Measurements from ENCODE around the gene LIG1.
"Not testable (repeated sequence)": the region's sequence is repeated elsewhere in the genome, so short reads cannot be mapped to it uniquely, and the experiment has no call there.

LIG1 gene

GRCh38 chr19:48120505-48120904 is 49.6 kb downstream of the LIG1 start:
- DNase-seq = no peak

GRCh38 chr19:48118131-48118517 is 52.0 kb downstream of the LIG1 start:
- no peak for DNase-seq

DNA sequence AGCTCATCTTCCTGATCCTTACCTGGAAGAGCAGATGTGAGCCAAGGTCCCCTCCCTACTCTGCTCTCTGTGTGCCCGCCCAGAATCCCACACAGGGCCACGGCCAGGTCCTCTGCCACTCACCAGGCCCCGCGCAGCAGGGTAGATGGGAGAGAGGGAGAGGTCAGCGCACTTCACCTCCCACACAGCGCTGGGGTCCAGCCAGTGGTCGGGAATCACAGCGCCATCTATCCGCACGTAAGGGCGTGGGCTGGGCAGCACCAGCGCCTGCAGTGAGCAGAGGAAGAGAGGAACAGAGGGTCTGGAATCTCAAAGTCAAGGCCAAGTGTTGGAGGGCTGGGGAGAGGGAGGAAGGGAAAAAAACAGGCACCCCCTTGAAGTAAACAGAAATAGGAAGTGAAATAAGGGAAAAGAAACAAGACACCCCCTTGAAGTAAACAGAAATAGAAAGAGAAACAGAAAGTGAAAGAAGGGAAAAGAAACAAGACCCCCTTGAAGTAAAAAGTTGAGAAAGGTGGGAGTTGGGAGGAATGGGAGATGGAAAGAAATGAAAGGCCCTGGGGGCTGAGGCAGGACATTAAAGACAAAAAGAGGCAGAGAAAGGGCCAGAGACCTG is 52.5 kb downstream of the LIG1 start:
- DNase-seq = no peak

DNA sequence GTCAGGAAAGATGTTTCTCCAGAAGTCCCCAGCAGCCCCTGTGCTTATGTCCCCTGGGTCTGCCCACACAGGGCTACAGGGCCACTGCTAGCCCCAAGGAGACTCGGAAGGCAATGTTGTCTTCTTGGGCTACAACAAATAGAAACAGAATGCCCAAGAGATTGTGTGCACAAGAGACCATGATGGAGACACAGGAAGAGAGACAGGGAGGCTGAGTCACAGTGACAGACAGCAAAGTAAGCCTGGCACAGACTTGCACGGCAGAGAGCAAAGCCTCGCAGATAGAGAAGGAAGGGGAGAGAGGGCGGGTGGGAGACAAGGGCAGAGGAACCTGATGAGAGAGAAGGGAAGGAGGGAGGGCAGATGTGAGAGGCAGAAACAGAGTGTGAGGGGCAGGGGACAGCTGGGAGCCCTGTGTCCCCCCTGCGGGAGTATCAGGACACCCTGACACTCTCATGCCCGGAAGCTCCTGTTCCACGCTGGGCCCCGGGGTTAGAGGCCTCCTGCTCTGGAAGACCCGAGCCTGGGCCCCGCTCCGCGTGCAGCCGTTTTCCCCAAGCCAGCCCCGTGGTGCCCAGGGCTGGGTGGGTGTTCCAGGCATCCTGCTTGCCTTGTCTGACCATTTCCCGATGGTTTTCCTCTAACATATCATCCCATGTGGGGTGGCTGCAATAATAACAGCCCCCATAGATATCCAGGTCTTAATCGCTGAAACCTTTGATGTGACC is 56.8 kb downstream of the LIG1 start:
- DNase-seq = no peak

GRCh38 chr19:48111280-48111679 is 58.9 kb downstream of the LIG1 start:
- DNase-seq = no peak

- DNase-seq = peak; percentile 94
Measured at GRCh38 chr19:48110350-48110966, 59.7 kb downstream of the LIG1 start, which contains the start of gene PLA2G4C. PLA2G4C (minus strand) TSS chr19:48110817; CDS start chr19:48106529, 4,288 bp downstream.

GRCh38 chr19:48108997-48109782 is 61.0 kb downstream of the LIG1 start:
- no peak for DNase-seq

DNA sequence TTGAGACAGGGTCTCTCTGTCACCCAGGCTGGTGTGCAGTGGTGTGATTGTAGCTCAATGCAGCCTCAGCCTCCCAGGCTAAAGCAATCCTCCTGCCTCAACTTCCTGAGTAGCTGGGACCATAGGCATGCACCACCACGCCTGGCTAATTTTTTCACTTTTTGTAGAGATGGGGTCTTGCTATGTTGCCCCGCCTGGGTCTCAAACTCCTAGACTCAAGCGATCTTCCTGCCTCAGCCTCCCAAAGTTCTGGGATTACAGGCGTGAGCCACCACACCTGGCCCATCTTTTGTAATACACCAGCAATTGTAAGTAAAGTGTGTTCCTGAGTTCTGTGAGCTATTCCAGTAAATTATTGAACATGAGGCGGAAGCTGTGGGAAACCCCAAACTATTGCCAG is 66.2 kb downstream of the LIG1 start:
- DNase-seq = no peak

GRCh38 chr19:48102870-48103751 is 67.0 kb downstream of the LIG1 start:
- peak; percentile 13 for DNase-seq

DNA sequence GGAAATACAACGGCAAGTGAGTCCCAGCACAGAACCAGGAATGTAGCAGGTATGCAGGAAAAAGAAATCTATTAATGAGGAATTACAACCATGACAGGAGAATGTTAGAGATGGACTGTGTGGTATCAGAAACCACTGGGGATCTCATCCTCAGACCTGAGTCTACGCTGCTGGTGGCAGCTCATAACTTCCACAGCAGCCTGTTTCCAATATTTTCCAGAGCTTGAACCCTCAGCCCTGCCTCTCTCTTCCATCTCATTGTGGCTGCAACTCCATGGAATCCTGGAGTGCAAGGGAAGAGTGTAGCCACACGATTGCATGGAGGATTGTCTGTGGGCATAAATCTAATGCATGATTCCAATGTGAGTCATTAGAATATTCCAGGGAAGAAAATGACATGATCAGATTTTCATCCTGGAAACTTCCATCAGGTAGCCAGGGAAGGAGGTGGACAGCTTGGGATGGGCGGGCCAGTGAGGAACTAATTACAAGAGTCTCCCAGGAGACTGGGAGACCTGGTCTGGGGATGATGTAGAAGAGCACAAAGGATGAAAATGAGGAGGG is 74.5 kb downstream of the LIG1 start:
- no peak for DNase-seq

DNA sequence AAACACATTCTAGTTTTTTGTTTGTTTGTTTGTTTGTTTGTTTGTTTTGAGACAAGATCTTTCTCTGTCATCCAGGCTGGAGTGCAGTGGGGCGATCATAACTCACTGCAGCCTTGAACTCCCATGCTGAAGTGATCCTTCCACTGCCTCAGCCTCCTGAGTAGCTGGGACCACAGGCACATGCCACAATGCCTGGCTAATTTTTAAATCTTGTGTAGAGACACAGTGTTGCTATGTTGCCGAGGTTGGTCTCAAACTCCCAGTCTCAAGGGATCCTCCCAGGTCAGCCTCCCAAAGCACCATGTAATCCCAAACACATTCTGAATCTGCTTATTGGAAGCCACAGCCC is 75.3 kb downstream of the LIG1 start:
- DNase-seq = no peak

DNA sequence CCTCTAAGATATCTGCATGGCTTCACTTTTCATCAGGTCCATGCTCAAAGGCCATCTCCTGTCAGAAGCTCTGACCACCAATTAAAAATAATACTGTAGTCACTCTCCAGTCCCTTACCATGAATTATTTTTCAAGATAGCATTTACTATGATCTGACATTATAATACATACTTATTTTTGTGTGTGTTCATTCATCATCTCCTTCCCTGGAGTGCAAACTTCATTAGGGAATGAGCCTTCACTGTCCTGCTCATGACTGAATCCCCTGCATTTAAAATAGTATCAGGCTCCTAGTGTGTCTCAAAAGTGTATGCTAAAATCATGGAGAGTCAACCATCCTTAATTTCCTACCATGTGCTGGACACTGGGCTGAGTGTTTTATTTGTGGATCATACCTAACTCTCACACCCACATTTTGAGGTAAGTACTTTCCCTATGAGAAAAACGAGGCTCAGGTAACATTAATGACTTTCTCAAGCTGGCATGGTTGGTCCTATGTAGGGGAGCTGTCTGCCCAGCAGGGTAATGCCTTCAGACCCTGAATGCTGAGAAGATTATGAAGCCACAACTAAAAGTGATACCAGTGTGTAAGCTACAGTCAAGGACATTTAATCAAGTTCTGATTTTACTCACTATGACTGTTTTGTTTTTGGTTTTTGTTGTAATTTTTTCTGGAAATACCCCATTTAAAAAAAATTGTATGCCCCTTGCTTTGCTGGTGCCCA is 75.9 kb downstream of the LIG1 start:
- DNase-seq = no peak

DNA sequence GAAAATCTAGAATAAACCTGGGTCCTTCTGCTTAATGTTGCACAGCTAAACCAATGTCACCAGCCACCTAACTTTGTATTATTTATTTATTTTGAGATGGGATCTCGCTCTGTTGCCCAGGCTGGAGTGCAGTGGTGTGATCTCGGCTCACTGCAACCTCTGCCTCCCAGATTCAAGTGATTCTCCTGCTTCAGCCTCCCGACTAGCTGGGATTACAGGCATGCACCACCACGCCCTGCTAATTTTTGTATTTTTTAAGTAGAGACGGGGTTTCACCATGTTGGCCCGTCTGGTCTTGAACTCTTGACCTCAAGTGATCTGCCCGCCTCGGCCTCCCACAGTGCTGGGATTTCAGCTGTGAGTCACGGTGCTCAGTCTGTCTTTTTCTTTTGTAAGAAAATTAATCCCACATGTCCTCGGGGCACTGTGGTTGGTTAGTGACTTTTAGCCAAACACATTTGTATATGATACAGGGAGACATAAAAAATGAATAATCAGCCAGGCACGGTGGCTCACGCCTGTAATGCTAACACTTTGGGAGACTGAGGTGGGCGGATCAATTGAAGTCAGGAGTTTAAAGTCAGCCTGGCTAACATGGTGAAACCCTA is 78.9 kb downstream of the LIG1 start:
- DNase-seq = not testable (repeated sequence)

DNA sequence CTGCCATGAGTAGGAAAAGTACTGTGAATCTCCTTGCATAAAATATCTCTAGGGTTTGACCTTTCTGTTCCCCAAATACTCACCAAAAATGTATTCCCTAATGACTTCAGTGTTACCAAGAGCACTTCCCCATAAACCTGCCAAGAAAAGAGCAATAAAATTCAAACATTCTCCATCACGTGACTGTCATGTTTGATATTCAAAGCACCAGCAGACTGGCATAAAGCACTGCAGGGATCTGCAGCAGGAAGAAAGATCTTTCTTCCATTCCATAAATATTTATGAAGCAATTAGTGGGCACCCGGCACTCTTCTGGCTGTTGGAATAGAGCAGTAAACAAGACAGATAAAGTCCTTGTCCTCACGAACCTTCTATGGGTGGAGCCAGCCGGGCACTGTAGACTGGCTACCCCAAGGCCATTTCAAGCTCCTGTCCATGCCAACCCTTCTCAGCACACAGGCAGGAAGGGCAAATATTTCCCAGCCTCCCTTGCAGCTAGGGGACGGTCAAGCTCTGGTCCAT is 79.8 kb downstream of the LIG1 start:
- DNase-seq = no peak

GRCh38 chr19:48088991-48089390 is 81.2 kb downstream of the LIG1 start:
- not testable (repeated sequence) for DNase-seq

DNA sequence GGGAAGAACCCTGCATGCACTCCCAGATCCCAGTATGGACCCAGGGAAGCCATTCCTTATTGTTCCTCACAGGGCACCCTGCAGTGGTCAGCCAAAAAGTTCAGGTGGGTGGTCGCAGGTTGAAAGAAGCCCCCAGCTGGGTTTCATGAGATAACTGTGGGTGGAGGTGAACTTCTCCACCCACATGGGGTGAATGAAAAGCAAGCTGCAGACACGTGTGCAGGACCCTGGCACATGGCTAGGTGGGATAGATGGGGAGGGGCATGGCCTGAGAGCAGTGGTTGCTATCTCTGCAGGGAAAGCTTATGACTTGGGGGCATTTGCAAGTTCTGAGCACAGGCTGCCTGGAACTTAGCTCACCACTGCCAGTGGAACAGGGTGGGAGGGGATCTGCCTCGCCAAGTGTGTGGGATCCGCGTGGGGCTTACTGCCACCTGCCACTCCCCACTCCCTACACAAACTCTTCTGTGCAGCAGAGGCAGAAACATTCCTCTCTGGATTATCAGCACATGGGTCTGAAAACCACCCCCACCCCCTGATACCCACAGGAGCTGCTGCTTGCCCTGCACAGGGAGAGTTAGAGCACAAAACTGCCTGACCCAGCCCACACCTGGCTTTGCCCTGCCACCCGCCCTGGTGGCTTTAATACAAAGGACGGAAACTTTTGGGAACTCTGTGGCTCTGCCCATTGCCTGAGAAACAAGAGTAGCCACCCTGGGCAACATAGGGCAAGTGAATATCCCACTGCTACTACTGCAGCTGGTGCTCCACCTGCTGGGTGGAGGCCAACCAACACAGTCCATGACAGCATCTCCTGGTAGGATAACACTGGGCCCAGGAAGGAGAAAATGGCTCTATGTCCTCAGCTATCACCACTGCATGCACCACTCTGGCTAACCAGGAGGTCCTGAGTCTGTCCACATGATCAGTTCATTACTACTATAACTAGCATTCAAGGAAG is 84.0 kb downstream of the LIG1 start:
- DNase-seq = no peak

DNA sequence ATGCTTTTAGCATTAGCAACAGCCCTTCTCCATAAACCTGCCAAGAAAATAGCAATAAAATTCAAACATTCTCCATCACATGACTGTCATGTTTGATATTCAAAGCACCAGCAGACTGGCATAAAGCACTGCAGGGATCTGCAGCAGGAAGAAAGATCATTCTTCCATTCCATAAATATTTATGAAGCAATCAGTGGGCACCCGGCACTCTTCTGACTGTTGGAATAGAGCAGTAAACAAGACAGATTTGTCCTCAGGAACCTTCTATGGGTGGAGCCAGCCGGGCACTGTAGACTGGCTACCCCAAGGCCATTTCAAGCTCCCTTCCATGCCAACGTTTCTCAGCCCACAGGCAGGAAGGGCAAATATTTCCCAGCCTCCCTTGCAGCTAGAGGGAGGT is 85.1 kb downstream of the LIG1 start:
- no peak for DNase-seq

DNA sequence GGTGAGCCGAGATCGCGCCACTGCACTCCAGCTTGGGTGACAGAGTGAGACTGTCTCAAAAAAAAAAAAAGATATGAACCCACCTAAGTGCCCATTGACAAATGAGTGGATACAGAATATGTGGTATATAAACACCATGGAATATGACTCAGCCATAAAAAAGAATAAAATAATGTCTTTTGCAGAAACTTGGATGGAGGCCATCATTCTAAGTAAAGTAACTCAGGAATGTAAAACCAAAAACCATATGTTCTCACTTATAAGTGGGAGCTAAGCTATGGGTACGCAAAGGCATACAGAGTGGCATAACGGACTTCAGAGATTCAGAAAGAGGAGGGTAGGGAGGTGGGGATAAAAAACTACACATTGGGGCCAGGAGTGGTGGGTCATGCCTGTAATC is 89.0 kb downstream of the LIG1 start:
- no peak for DNase-seq

- not testable (repeated sequence) for DNase-seq
Measured at GRCh38 chr19:48070177-48070769, 99.9 kb downstream of the LIG1 start.
